ENCODE data around the gene GRWD1.

GRCh38 chr19:48445606-48446481 is at the start of gene GRWD1:
- TF ChIP-seq ZNF274 (IDR thresholded peaks at IDR 0.05; ENCODE audit: borderline replicate concordance, extremely low read depth, low read length) (no peak), CTCF (IDR thresholded peaks at IDR 0.05; ENCODE audit: control extremely low read depth in 1 of 3, insufficient read depth in 1 of 3, low read depth in 1 of 3, low read length in 3 of 3) (no peak), SP2 (IDR thresholded peaks at IDR 0.05; ENCODE audit: low read length) (no peak)
